SJSA1 (cell line): ENCODE measurements around the gene LRRC75B. TPM values are rescaled to one million over a fixed set of nuclear protein-coding genes. Genes with fewer than 3 reads are reported as not detected.
"Not testable (repeated sequence)": the region's sequence is repeated elsewhere in the genome, so short reads cannot be mapped to it uniquely, and the experiment has no call there.

Experiments used
- DNase-seq, 2 experiments: peaks; one replicate each; pipeline ENCODE4 v3.0.0-alpha.2; 2015 to 2020; ENCODE audit warnings: low spot score in 2 of 2, low read depth in 1 of 2
- H3K27ac ChIP-seq: fragments of 250-450 bp; sonication (Bioruptor Pico); 2 replicates; pipeline ENCODE4 v1.5.1; 2020; ENCODE audit warnings: mild to moderate bottlenecking, moderate library complexity
- H3K27me3 ChIP-seq: fragments of 250-450 bp; sonication (Bioruptor Pico); replicated peaks from 2 replicates; pipeline ENCODE4 v1.5.1; 2020; ENCODE audit warnings: mild to moderate bottlenecking, moderate library complexity
- H3K36me3 ChIP-seq: fragments of 250-450 bp; sonication (Bioruptor Pico); 2 replicates; pipeline ENCODE4 v1.5.1; 2020; ENCODE audit warnings: mild to moderate bottlenecking
- H3K4me1 ChIP-seq: fragments of 250-450 bp; sonication (Bioruptor Pico); replicated peaks from 2 replicates; pipeline ENCODE4 v1.6.1; 2021; ENCODE audit warnings: mild to moderate bottlenecking
- H3K4me3 ChIP-seq: fragments of 250-450 bp; sonication (Bioruptor Pico); 2 replicates; pipeline ENCODE4 v1.5.1; 2020; ENCODE audit warnings: mild to moderate bottlenecking
- H3K9me3 ChIP-seq: fragments of 250-450 bp; sonication (Bioruptor Pico); replicated peaks from 2 replicates; pipeline ENCODE4 v1.5.1; 2020; ENCODE audit warnings: mild to moderate bottlenecking
- total RNA-seq: library from RNA; depleted of rRNA; stranded (reverse); fragments of >200 nt; shearing (Covaris generic); gene quantifications from 2 replicates; pipeline ENCODE4 v1.2.3, GENCODE V29; 2014

Gene LRRC75B
- total RNA-seq, 1 experiment from 2014 or later: 2.3 TPM

- Histone ChIP-seq H3K4me1 (peaks cover 14% of the 10 kb centered on the region), H3K36me3 (peaks cover 75% of the 10 kb centered on the region), H3K9me3 (no peaks in the 10 kb centered on the region), H3K27ac (no peak overlapping the region), H3K27me3 (no peaks in the 10 kb centered on the region), H3K4me3 (no peak overlapping the region)
- DNase-seq: no peak
Observed at GRCh38 chr22:24565077-24565476, 27.8 kb downstream of the LRRC75B start.

- DNase-seq: no peak
- peaks cover 73% of the 10 kb centered on the region for H3K36me3 ChIP-seq
- no peaks in the 10 kb centered on the region for H3K27me3 ChIP-seq
- H3K27ac ChIP-seq: no peak overlapping the region
- no peak overlapping the region for H3K4me3 ChIP-seq
- H3K9me3 ChIP-seq: no peaks in the 10 kb centered on the region
- H3K4me1 ChIP-seq: peaks cover 14% of the 10 kb centered on the region
Observed at GRCh38 chr22:24564376-24565058, 28.4 kb downstream of the LRRC75B start.

- H3K4me3 ChIP-seq: no peak overlapping the region
- no peak overlapping the region for H3K27ac ChIP-seq
- no peak for DNase-seq
Observed at GRCh38 chr22:24563246-24563645, 29.6 kb downstream of the LRRC75B start.

GRCh38 chr22:24559471-24559870, 33.4 kb downstream of the LRRC75B start:
- no peak overlapping the region for H3K27ac ChIP-seq
- no peak for DNase-seq
- no peak overlapping the region for H3K4me3 ChIP-seq
- no peaks in the 10 kb centered on the region for H3K9me3 ChIP-seq
- H3K4me1 ChIP-seq: peaks cover 6% of the 10 kb centered on the region; the same call in 1 of the 2 replicates
- peaks cover 70% of the 10 kb centered on the region for H3K36me3 ChIP-seq
- H3K27me3 ChIP-seq: no peaks in the 10 kb centered on the region

More at GRCh38 chr22:24563246-24563645, 29.6 kb downstream of the LRRC75B start:
- peaks cover 75% of the 10 kb centered on the region for H3K36me3 ChIP-seq
- no peaks in the 10 kb centered on the region for H3K27me3 ChIP-seq
- H3K9me3 ChIP-seq: no peaks in the 10 kb centered on the region
- H3K4me1 ChIP-seq: peaks cover 14% of the 10 kb centered on the region

- Histone ChIP-seq H3K4me1 (peaks cover 18% of the 10 kb centered on the region), H3K27me3 (no peaks in the 10 kb centered on the region), H3K36me3 (peaks cover 53% of the 10 kb centered on the region), H3K4me3 (peak within 1 kb of the TSS; percentile 89), H3K27ac (peak within 1 kb of the TSS; percentile 95), H3K9me3 (no peaks in the 10 kb centered on the region)
- DNase-seq: peak; percentile 98 to 99
Observed at GRCh38 chr22:24555165-24556039, 37.5 kb downstream of the LRRC75B start, which contains the start of gene SNRPD3. Gene SNRPD3, plus strand, starts transcription at chr22:24555999. Its CDS starts 1,676 bp downstream, at chr22:24557675.

GRCh38 chr22:24554313-24555164, 38.3 kb downstream of the LRRC75B start, which contains the start of gene GUCD1:
Gene GUCD1, minus strand, starts transcription at chr22:24555138. Its CDS starts 147 bp downstream, at chr22:24554991.
- peaks cover 18% of the 10 kb centered on the region for H3K4me1 ChIP-seq
- H3K4me3 ChIP-seq: peak within 1 kb of the TSS; percentile 89
- no peaks in the 10 kb centered on the region for H3K27me3 ChIP-seq
- peak within 1 kb of the TSS; percentile 95 for H3K27ac ChIP-seq
- DNase-seq: peak; percentile 49 to 55
- no peaks in the 10 kb centered on the region for H3K9me3 ChIP-seq
- peaks cover 59% of the 10 kb centered on the region for H3K36me3 ChIP-seq

GRCh38 chr22:24553597-24554312, 39.1 kb downstream of the LRRC75B start:
- H3K4me3 ChIP-seq: peak overlapping the region; percentile 89
- peak overlapping the region; percentile 72; the same call in 1 of the 2 replicates for H3K27ac ChIP-seq
- H3K36me3 ChIP-seq: peaks cover 59% of the 10 kb centered on the region
- H3K9me3 ChIP-seq: no peaks in the 10 kb centered on the region
- H3K27me3 ChIP-seq: no peaks in the 10 kb centered on the region
- no peak for DNase-seq
- peaks cover 18% of the 10 kb centered on the region for H3K4me1 ChIP-seq

GRCh38 chr22:24552503-24553286, 40.2 kb downstream of the LRRC75B start:
- H3K27me3 ChIP-seq, DNase-seq, H3K9me3 ChIP-seq, H3K27ac ChIP-seq, H3K4me3 ChIP-seq: not testable (repeated sequence)
- Histone ChIP-seq H3K4me1 (peaks cover 18% of the 10 kb centered on the region), H3K36me3 (peaks cover 59% of the 10 kb centered on the region)

GRCh38 chr22:24550902-24551435, 41.9 kb downstream of the LRRC75B start:
- peaks cover 63% of the 10 kb centered on the region for H3K36me3 ChIP-seq

GRCh38 chr22:24550028-24550901, 42.6 kb downstream of the LRRC75B start:
- Histone ChIP-seq H3K27ac (no peak overlapping the region), H3K4me1 (peaks cover 12% of the 10 kb centered on the region), H3K4me3 (no peak overlapping the region), H3K9me3 (no peaks in the 10 kb centered on the region), H3K27me3 (no peaks in the 10 kb centered on the region), H3K36me3 (peaks cover 66% of the 10 kb centered on the region)
- DNase-seq: no peak

More at GRCh38 chr22:24550902-24551435, 41.9 kb downstream of the LRRC75B start:
- Histone ChIP-seq H3K4me3 (no peak overlapping the region), H3K9me3 (no peaks in the 10 kb centered on the region), H3K27me3 (no peaks in the 10 kb centered on the region), H3K27ac (no peak overlapping the region), H3K4me1 (peaks cover 12% of the 10 kb centered on the region)
- no peak for DNase-seq

GRCh38 chr22:24548812-24549211, 44.1 kb downstream of the LRRC75B start:
- H3K27ac ChIP-seq: no peak overlapping the region
- H3K9me3 ChIP-seq: no peaks in the 10 kb centered on the region
- no peaks in the 10 kb centered on the region for H3K27me3 ChIP-seq
- H3K4me3 ChIP-seq: no peak overlapping the region
- H3K4me1 ChIP-seq: peaks cover 8% of the 10 kb centered on the region
- DNase-seq: no peak
- peaks cover 70% of the 10 kb centered on the region for H3K36me3 ChIP-seq
